CD14-positive monocyte (primary cell): ENCODE results near the gene NUP93. TPM values are rescaled to one million over a fixed set of nuclear protein-coding genes. Genes with fewer than 3 reads are reported as not detected.
A peak's percentile ranks its signal among the peaks of the same experiment; 100 is the strongest.

Source experiments
- DNase-seq, 3 donors: peaks; one replicate each; pipeline ENCODE4 v3.0.0-alpha.2; 2011 to 2022
- H2AFZ ChIP-seq: 2 replicates; pipeline ENCODE4 v1.6.0; 2012; ENCODE audit warnings: mild to moderate bottlenecking, low read depth, low read length, inconsistent platforms; ENCODE audit not compliant: insufficient read depth, poor library complexity, severe bottlenecking
- H3K27ac ChIP-seq, 2 donors: 1 replicate in 1 of 2; 2 replicates in 1 of 2; pipeline ENCODE4 v1.5.1; 2012 to 2013; ENCODE audit warnings: low read length in 2 of 2, control low read depth in 1 of 2, inconsistent platforms in 1 of 2, low read depth in 1 of 2, mild to moderate bottlenecking in 1 of 2
- H3K27me3 ChIP-seq, 2 donors: one replicate each; pipeline versions ENCODE4 v1.6.0 to v1.6.1; 2011 to 2013; ENCODE audit warnings: low read length in 2 of 2; ENCODE audit not compliant: control insufficient read depth in 2 of 2, insufficient read depth in 2 of 2
- H3K36me3 ChIP-seq, 2 donors: replicated peaks in 1 of 2; 1 replicate in 1 of 2; 2 replicates in 1 of 2; pipeline versions ENCODE4 v1.5.1 to v1.6.1; 2012 to 2013; ENCODE audit warnings: low read length in 2 of 2, control low read depth in 1 of 2, inconsistent platforms in 1 of 2, mild to moderate bottlenecking in 1 of 2; ENCODE audit not compliant: insufficient read depth in 2 of 2, control insufficient read depth in 1 of 2
- H3K4me1 ChIP-seq, 2 donors: 1 replicate in 1 of 2; 2 replicates in 1 of 2; pipeline versions ENCODE4 v1.5.1 to v1.6.1; 2012 to 2013; ENCODE audit warnings: low read length in 2 of 2, control low read depth in 1 of 2, inconsistent platforms in 1 of 2, mild to moderate bottlenecking in 1 of 2, moderate library complexity in 1 of 2; ENCODE audit not compliant: insufficient read depth in 2 of 2, control insufficient read depth in 1 of 2
- H3K4me2 ChIP-seq: replicated peaks from 2 replicates; pipeline ENCODE3; 2012; ENCODE audit warnings: low read length, moderate library complexity, mild to moderate bottlenecking; ENCODE audit not compliant: poor library complexity, severe bottlenecking; ENCODE audit errors: extremely low read depth
- H3K4me3 ChIP-seq, 3 experiments: fragments of 200-600 bp in 1 of 3; sonication (generic) in 1 of 3; replicated peaks in 1 of 3; 1 replicate in 2 of 3; 2 replicates in 1 of 3; pipeline ENCODE4 v1.5.1; 2011 to 2013; ENCODE audit warnings: low read length in 3 of 3, mild to moderate bottlenecking in 3 of 3, control low read depth in 2 of 3, low read depth in 2 of 3, inconsistent platforms in 1 of 3, moderate library complexity in 1 of 3
- H3K79me2 ChIP-seq: 2 replicates; pipeline ENCODE4 v1.6.0; 2012; ENCODE audit warnings: mild to moderate bottlenecking, control low read depth, inconsistent platforms, low read length, moderate library complexity; ENCODE audit not compliant: insufficient read depth
- H3K9ac ChIP-seq: 2 replicates; pipeline ENCODE4 v1.6.0; 2017; ENCODE audit warnings: low read length, mild to moderate bottlenecking; ENCODE audit not compliant: insufficient read depth, poor library complexity, severe bottlenecking
- H3K9me3 ChIP-seq, 2 donors: replicated peaks in 1 of 2; 1 replicate in 1 of 2; 2 replicates in 1 of 2; pipeline versions ENCODE4 v1.5.1 to v1.6.1; 2012 to 2013; ENCODE audit warnings: low read length in 2 of 2, control low read depth in 1 of 2; ENCODE audit not compliant: control insufficient read depth in 1 of 2, insufficient read depth in 1 of 2
- H4K20me1 ChIP-seq: 2 replicates; pipeline ENCODE4 v1.6.0; 2012; ENCODE audit warnings: mild to moderate bottlenecking, low read length, control low read depth, moderate library complexity; ENCODE audit not compliant: insufficient read depth
- H3K27ac Mint-ChIP-seq, 7 donors: one replicate each; pipeline ENCODE4 v1.8.0; 2020; ENCODE audit warnings: mild to moderate bottlenecking in 7 of 7, mixed read lengths in 7 of 7, moderate library complexity in 6 of 7, inconsistent platforms in 2 of 7
- H3K27me3 Mint-ChIP-seq, 3 donors: one replicate each; pipeline ENCODE4 v1.8.0; 2021 to 2022; ENCODE audit warnings: low read depth in 3 of 3, mild to moderate bottlenecking in 3 of 3, mixed read lengths in 3 of 3, moderate library complexity in 3 of 3, inconsistent platforms in 1 of 3
- H3K36me3 Mint-ChIP-seq, 2 donors: one replicate each; pipeline ENCODE4 v1.8.0; 2020; ENCODE audit warnings: mixed read lengths in 2 of 2, inconsistent platforms in 1 of 2, mild to moderate bottlenecking in 1 of 2
- H3K4me1 Mint-ChIP-seq: one replicate; pipeline ENCODE4 v1.8.0; 2020; ENCODE audit warnings: mild to moderate bottlenecking, mixed read lengths
- H3K4me3 Mint-ChIP-seq, 2 donors: one replicate each; pipeline ENCODE4 v1.8.0; 2020; ENCODE audit warnings: mild to moderate bottlenecking in 2 of 2, mixed read lengths in 2 of 2, moderate library complexity in 1 of 2
- H3K9me3 Mint-ChIP-seq, 7 donors: one replicate each; pipeline ENCODE4 v1.8.0; 2020 to 2022; ENCODE audit warnings: mixed read lengths in 7 of 7, mild to moderate bottlenecking in 6 of 7, moderate library complexity in 6 of 7, inconsistent platforms in 2 of 7
- CTCF ChIP-seq: fragments of 200-600 bp; IDR thresholded peaks from one replicate; pipeline ENCODE4 v1.8.0; 2022; ENCODE audit warnings: antibody characterized with exemption, mild to moderate bottlenecking
- WGBS: methylation state at CpG from one replicate; pipeline ENCODE4 v1.1.5; 2013; ENCODE audit warnings: missing lambda C conversion rate; ENCODE audit not compliant: insufficient coverage; 5-methylcytosine and 5-hydroxymethylcytosine counted together
- intact Hi-C, 2 donors: fragments of 100-400 bp; cut with micrococcal nuclease; formaldehyde crosslinking; loops; one replicate each; pipeline versions ENCODE4 v1.15.0 to v1.15.1; 2023
- polyA plus RNA-seq, 3 donors: library from polyadenylated mRNA; depleted of rRNA in 1 of 3; unstranded in 2 of 3; stranded (reverse) in 1 of 3; fragments of 300-500 nt in 2 of 3; fragments of >200 nt in 1 of 3; fragmentation: Illumina TruSeq in 2 of 3; gene quantifications; 1 replicate in 2 of 3; 2 replicates in 1 of 3; pipeline ENCODE4 v1.2.3, GENCODE V29; 2012 to 2021

NUP93 gene
- polyA plus RNA-seq, 3 donors, result 46.6 to 77.7 (median 59.4) TPM

- Histone ChIP-seq H3K27me3 (no peaks in the 10 kb centered on the region), H3K4me2 (no peak overlapping the region), H3K4me1 (no peaks in the 10 kb centered on the region), H2AFZ (no peak overlapping the region), H3K9ac (no peak overlapping the region), H3K36me3 (no peaks in the 10 kb centered on the region), H3K27ac (no peak overlapping the region), H3K79me2 (no peaks in the 10 kb centered on the region), H3K9me3 (peaks cover 0 to 5% of the 10 kb centered on the region in 2 donors), H4K20me1 (no peaks in the 10 kb centered on the region), H3K4me3 (no peak overlapping the region)
- no peak for DNase-seq
- Mint-ChIP-seq H3K4me3 (no peak overlapping the region), H3K4me1 (peaks cover 12% of the 10 kb centered on the region), H3K36me3 (no peaks in the 10 kb centered on the region), H3K27ac (peak overlapping the region in 3 of 7 donors; percentile 6 to 75 (median 31)), H3K27me3 (peaks cover 5 to 10% (median 7%) of the 10 kb centered on the region in 3 donors), H3K9me3 (peaks cover 3 to 9% (median 7%) of the 10 kb centered on the region in 7 donors)
- WGBS, result no CpG with 5 or more reads among the region's 7 CpGs
- intact Hi-C loops, result loop anchor here (5.0 to 10.0 kb wide), 3 partner anchors 97 to 184 kb away; partner anchors contain the start of gene MT2A (in 2 of the 2)
- TF ChIP-seq CTCF, result no peak
Observed at GRCh38 chr16:56701534-56701933, 28.4 kb upstream of the NUP93 start.

DNA sequence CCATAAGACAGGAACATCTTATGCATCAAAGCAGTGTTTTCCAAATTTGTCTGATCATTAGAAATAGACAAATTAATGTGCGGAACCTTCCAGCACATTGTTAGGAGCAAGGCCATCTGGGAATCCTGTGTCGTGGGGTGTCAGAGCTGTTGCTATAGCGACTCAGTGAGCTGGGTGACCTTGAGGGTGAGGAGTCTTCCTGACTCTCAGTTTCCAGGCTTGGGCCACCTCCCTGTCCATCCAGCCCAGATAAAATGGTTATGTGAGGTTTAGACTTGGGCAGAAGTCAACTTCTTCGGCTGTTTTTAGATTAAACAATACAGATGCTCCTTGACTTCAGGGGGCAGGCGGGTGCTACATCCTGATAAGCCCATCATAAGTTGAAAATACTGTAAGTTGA, 27.1 kb upstream of the NUP93 start:
- Histone ChIP-seq H3K9ac (no peak overlapping the region), H3K27ac (no peak overlapping the region), H3K4me2 (no peak overlapping the region), H3K9me3 (no peaks in the 10 kb centered on the region), H3K79me2 (no peaks in the 10 kb centered on the region), H3K4me1 (no peaks in the 10 kb centered on the region), H3K36me3 (no peaks in the 10 kb centered on the region), H4K20me1 (no peaks in the 10 kb centered on the region), H2AFZ (no peak overlapping the region), H3K27me3 (no peaks in the 10 kb centered on the region), H3K4me3 (no peak overlapping the region)
- peaks cover 3 to 7% (median 5%) of the 10 kb centered on the region in 3 donors for H3K27me3 Mint-ChIP-seq
- intact Hi-C loops, result loop anchor here (2.0 to 10.0 kb wide), 4 partner anchors 98 to 186 kb away; partner anchors contain the start of gene MT2A (in 2 of the 2)
- TF ChIP-seq CTCF, result no peak
- 100% methylated on average over 2 of the region's 5 CpGs for WGBS
- H3K27ac Mint-ChIP-seq, result peak overlapping the region in 1 of 7 donors; percentile 26
- H3K4me1 Mint-ChIP-seq, result peaks cover 12% of the 10 kb centered on the region
- no peaks in the 10 kb centered on the region for H3K36me3 Mint-ChIP-seq
- no peak overlapping the region for H3K4me3 Mint-ChIP-seq
- DNase-seq, result no peak
- H3K9me3 Mint-ChIP-seq, result peaks cover 0 to 2% (median 0%) of the 10 kb centered on the region in 7 donors
